ENCODE data around the gene BCL3. TPM values are rescaled to one million over a fixed set of nuclear protein-coding genes. Genes with fewer than 3 reads are reported as not detected.
A peak's percentile ranks its signal among the peaks of the same experiment; 100 is the strongest.

Gene BCL3
- total and polyA plus RNA-seq, 2 of the 4 experiments (the other 2 are of a cell fraction): 1.6 to 26.0 TPM

GRCh38 chr19:44723299-44723951 lies 25.1 kb upstream of the BCL3 start (continued):
- TF ChIP-seq RFX5 (IDR thresholded peaks at IDR 0.05; ENCODE audit: low read depth, low read length) (no peak), RAD21 (IDR thresholded peaks at IDR 0.05; ENCODE audit: low read length) (no peak)

- H2AK5ac ChIP-seq (ENCODE audit: low read depth, low read length): peak overlapping the region; percentile 84
- H4K5ac ChIP-seq (ENCODE audit: low read depth, low read length): peak overlapping the region; percentile 3; the same call in 1 of the 2 replicates
- POLR2A ChIA-PET (ENCODE audit: unreplicated experiment): interaction anchor here (1.4 kb wide), 1 partner anchor 30 kb away, joined by 3 read pairs; no protein-coding TSS in a partner anchor
- no peak overlapping the region for H3K4me2 ChIP-seq (ENCODE audit: low read depth, low read length)
- no peak overlapping the region for H2BK5ac ChIP-seq (ENCODE audit: low read depth, low read length, poor library complexity, severe bottlenecking)
- ATAC-seq (ENCODE audit: low read depth) (peak; percentile 96), DNase-seq (peak; percentile 73)
- no peaks in the 10 kb centered on the region for H4K20me1 ChIP-seq (ENCODE audit: insufficient read depth, low read length)
- H3K18ac ChIP-seq (ENCODE audit: low read depth, low read length): no peak overlapping the region
- H2BK20ac ChIP-seq (ENCODE audit: low read depth, low read length): peak overlapping the region; percentile 84
- H3K9me1 ChIP-seq (ENCODE audit: insufficient read depth, low read length): peaks cover 7% of the 10 kb centered on the region
- no peak overlapping the region for H3K4me3 ChIP-seq (ENCODE audit: insufficient read depth, low read depth, low read length)
- dilution Hi-C loops (cut with HindIII; ENCODE audit: low sequenced_read_pairs, unreplicated experiment) (no loop called here), in situ Hi-C loops (cut with MboI; ENCODE audit: low sequenced_read_pairs) (loop anchor here (5.0 kb wide), 2 partner anchors 48 to 118 kb away; no protein-coding TSS in a partner anchor), intact Hi-C loops (cut with micrococcal nuclease) (loop anchor here (1.0 to 5.0 kb wide), 3 partner anchors 33 to 120 kb away; no protein-coding TSS in a partner anchor)
- 0 out of 2 replicates have a peak overlapping the region, but pooled peaks have one; percentile 10 for H3K27ac ChIP-seq (ENCODE audit: insufficient read depth, low read length)
- H2AK9ac ChIP-seq (replicated peaks; ENCODE audit: low read depth, low read length, poor library complexity): peak overlapping the region; percentile 73
- peak overlapping the region; percentile 84; the same call in 2 of the 3 replicates for H2BK15ac ChIP-seq (ENCODE audit: low read depth, low read length)
- H3K9ac ChIP-seq (ENCODE audit: low read depth, low read length): peak overlapping the region; percentile 3; the same call in 1 of the 2 replicates
- TF ChIP-seq MAZ (IDR thresholded peaks at IDR 0.05; ENCODE audit: borderline replicate concordance, low read depth, low read length) (no peak), NFE2L2 (IDR thresholded peaks at IDR 0.05; ENCODE audit: low read depth, low read length) (no peak), RFX5 (IDR thresholded peaks at IDR 0.05; ENCODE audit: low read depth, low read length) (no peak), CTCF (conservative IDR thresholded peaks at IDR 0.05; ENCODE audit: low read depth, low read length) (peak; percentile 97), ELK1 (IDR thresholded peaks at IDR 0.05; ENCODE audit: borderline replicate concordance, low read depth, low read length) (no peak), RAD21 (IDR thresholded peaks at IDR 0.05; ENCODE audit: low read length) (peak; percentile 98), USF2 (IDR thresholded peaks at IDR 0.05; ENCODE audit: low read depth, low read length) (no peak), SMC3 (IDR thresholded peaks at IDR 0.05; ENCODE audit: low read depth, low read length) (peak; percentile 98)
- no peaks in the 10 kb centered on the region for H3K27me3 ChIP-seq (ENCODE audit: control insufficient read depth, insufficient read depth, low read length)
- H4K91ac ChIP-seq (ENCODE audit: insufficient read depth, low read depth, low read length): peak overlapping the region; percentile 60
- no peaks in the 10 kb centered on the region for H3K79me1 ChIP-seq (ENCODE audit: low read depth in 1 of 2, low read length in 2 of 2)
- WGBS, 2 experiments (ENCODE audit: extremely low coverage in 2 of 2, insufficient read length in 1 of 2): 26% methylated on average over 7 of the region's 7 CpGs; no CpG with 5 or more reads in 1 of the 2 experiments
- CTCF ChIA-PET: interaction anchor here (0.6 to 3.8 kb wide), 21 partner anchors 12 to 153 kb away, joined by 3 to 71 read pairs (median 4); partner anchors contain the start of gene NECTIN2
- no peak overlapping the region for H3K23ac ChIP-seq (ENCODE audit: low read depth, low read length)
- BruUV-seq (replicated peaks): no TSS peak
- H3K14ac ChIP-seq (replicated peaks; ENCODE audit: low read depth, low read length): peak overlapping the region; percentile 57; the same call in 1 of the 2 replicates
- H3K56ac ChIP-seq (ENCODE audit: extremely low read depth, insufficient read depth, low read length): no peak overlapping the region
- peak overlapping the region; percentile 77 for H2AFZ ChIP-seq (replicated peaks; ENCODE audit: low read length, poor library complexity)
- peak overlapping the region; percentile 81 for H3K4ac ChIP-seq (ENCODE audit: low read depth, low read length)
- H2BK120ac ChIP-seq (ENCODE audit: low read depth, low read length): peak overlapping the region; percentile 88
- H3K9me3 ChIP-seq (ENCODE audit: control insufficient read depth, insufficient read depth, low read length): no peaks in the 10 kb centered on the region
- no peaks in the 10 kb centered on the region for H3K36me3 ChIP-seq (ENCODE audit: control insufficient read depth, insufficient read depth, low read length)
- peaks cover 15% of the 10 kb centered on the region for H3K4me1 ChIP-seq (ENCODE audit: control insufficient read depth, insufficient read depth, low read length)
- peak overlapping the region; percentile 44 to 79; a peak in 3 of 4 replicates for H4K8ac ChIP-seq (ENCODE audit: low read depth in 2 of 2, low read length in 2 of 2)
Observed at GRCh38 chr19:44723952-44724319, 24.6 kb upstream of the BCL3 start.
